HUES6 (cell line): Measurements from ENCODE around the gene MAGEB2.
A peak's percentile ranks its signal among the peaks of the same experiment; 100 is the strongest.
"Not testable (repeated sequence)": the region's sequence is repeated elsewhere in the genome, so short reads cannot be mapped to it uniquely, and the experiment has no call there.

ENCODE experiments used
- H3K27ac ChIP-seq: 2 replicates; pipeline ENCODE4 v1.7.0; 2013; ENCODE audit warnings: low read depth, mild to moderate bottlenecking, low read length, inconsistent platforms
- H3K27me3 ChIP-seq: 2 replicates; pipeline ENCODE4 v1.6.1; 2013; ENCODE audit warnings: low read length; ENCODE audit not compliant: control insufficient read depth, insufficient read depth
- H3K36me3 ChIP-seq: 2 replicates; pipeline ENCODE4 v1.6.1; 2013; ENCODE audit warnings: low read length; ENCODE audit not compliant: control insufficient read depth, insufficient read depth
- H3K4me1 ChIP-seq: 2 replicates; pipeline ENCODE4 v1.6.1; 2013; ENCODE audit warnings: low read length; ENCODE audit not compliant: control insufficient read depth, insufficient read depth
- H3K4me3 ChIP-seq: 2 replicates; pipeline ENCODE4 v1.5.1; 2013; ENCODE audit warnings: low read depth, low read length
- H3K9ac ChIP-seq: one replicate; pipeline ENCODE4 v1.6.1; 2013; ENCODE audit warnings: mild to moderate bottlenecking, low read length
- H3K9me3 ChIP-seq: 2 replicates; pipeline ENCODE4 v1.6.1; 2013; ENCODE audit warnings: low read depth, low read length; ENCODE audit not compliant: control insufficient read depth, insufficient read depth

Gene MAGEB2

GRCh38 chrX:30215357-30215843 is at the start of gene MAGEB2:
MAGEB2 (plus strand) TSS chrX:30215563; CDS start chrX:30218581, 3,018 bp downstream.
- no peaks in the 10 kb centered on the region; the same call in 1 of the 2 replicates for H3K27me3 ChIP-seq
- H3K4me1 ChIP-seq = peaks cover 12% of the 10 kb centered on the region
- no peaks in the 10 kb centered on the region for H3K36me3 ChIP-seq
- no peak within 1 kb of the TSS for H3K9ac ChIP-seq
- no peak within 1 kb of the TSS for H3K4me3 ChIP-seq
- H3K9me3 ChIP-seq = peaks cover 14% of the 10 kb centered on the region
- H3K27ac ChIP-seq = no peak within 1 kb of the TSS

- no peak overlapping the region for H3K9ac ChIP-seq
- H3K27me3 ChIP-seq = no peaks in the 10 kb centered on the region; the same call in 1 of the 2 replicates
- no peak overlapping the region for H3K4me3 ChIP-seq
- no peak overlapping the region for H3K27ac ChIP-seq
- no peaks in the 10 kb centered on the region; the same call in 1 of the 2 replicates for H3K4me1 ChIP-seq
- no peaks in the 10 kb centered on the region for H3K9me3 ChIP-seq
- H3K36me3 ChIP-seq = no peaks in the 10 kb centered on the region
These were observed 44.5 kb upstream of the MAGEB2 start for GRCh38 chrX:30170900-30171299.

GRCh38 chrX:30181353-30181752 is 34.0 kb upstream of the MAGEB2 start:
- no peak overlapping the region for H3K9ac ChIP-seq
- H3K36me3 ChIP-seq = no peaks in the 10 kb centered on the region
- H3K4me1 ChIP-seq = no peaks in the 10 kb centered on the region
- H3K27me3 ChIP-seq = peaks cover 3% of the 10 kb centered on the region; the same call in 1 of the 2 replicates
- H3K9me3 ChIP-seq = 0 out of 2 replicates have a peak, but pooled peaks cover 2% of the 10 kb centered on the region
- no peak overlapping the region for H3K4me3 ChIP-seq
- H3K27ac ChIP-seq = no peak overlapping the region

- Histone ChIP-seq H3K36me3 (no peaks in the 10 kb centered on the region), H3K9me3 (0 out of 2 replicates have a peak, but pooled peaks cover 2% of the 10 kb centered on the region), H3K27me3 (peaks cover 3% of the 10 kb centered on the region; the same call in 1 of the 2 replicates), H3K9ac (no peak overlapping the region), H3K4me3 (no peak overlapping the region), H3K27ac (no peak overlapping the region), H3K4me1 (no peaks in the 10 kb centered on the region)
These were observed 31.8 kb upstream of the MAGEB2 start for GRCh38 chrX:30183554-30183953.

GRCh38 chrX:30190426-30190825 is 24.9 kb upstream of the MAGEB2 start:
- H3K4me3 ChIP-seq = no peak overlapping the region
- H3K27me3 ChIP-seq = no peaks in the 10 kb centered on the region; the same call in 1 of the 2 replicates
- peaks cover 12% of the 10 kb centered on the region; the same call in 1 of the 2 replicates for H3K4me1 ChIP-seq
- H3K36me3 ChIP-seq = no peaks in the 10 kb centered on the region
- peaks cover 13% of the 10 kb centered on the region; the same call in 1 of the 2 replicates for H3K9me3 ChIP-seq
- no peak overlapping the region for H3K27ac ChIP-seq
- no peak overlapping the region for H3K9ac ChIP-seq

- Histone ChIP-seq H3K9me3 (peaks cover 11% of the 10 kb centered on the region; the same call in 1 of the 2 replicates), H3K9ac (peak overlapping the region; percentile 39), H3K27ac (peak overlapping the region; percentile 69; the same call in 1 of the 2 replicates), H3K4me1 (peaks cover 30% of the 10 kb centered on the region)
- H3K4me3 ChIP-seq, H3K27me3 ChIP-seq, H3K36me3 ChIP-seq: not testable (repeated sequence)
These were observed 21.5 kb upstream of the MAGEB2 start for GRCh38 chrX:30193910-30194309.

GRCh38 chrX:30196322-30196721 is 19.0 kb upstream of the MAGEB2 start:
- no peak overlapping the region; the same call in 1 of the 2 replicates for H3K27ac ChIP-seq
- H3K9ac ChIP-seq = no peak overlapping the region
- no peak overlapping the region for H3K4me3 ChIP-seq
- H3K9me3 ChIP-seq = no peaks in the 10 kb centered on the region; the same call in 1 of the 2 replicates
- no peaks in the 10 kb centered on the region; the same call in 1 of the 2 replicates for H3K27me3 ChIP-seq
- H3K4me1 ChIP-seq = peaks cover 30% of the 10 kb centered on the region
- no peaks in the 10 kb centered on the region for H3K36me3 ChIP-seq

- H3K27me3 ChIP-seq = no peaks in the 10 kb centered on the region; the same call in 1 of the 2 replicates
- no peaks in the 10 kb centered on the region for H3K36me3 ChIP-seq
- no peak overlapping the region for H3K27ac ChIP-seq
- H3K9ac ChIP-seq = no peak overlapping the region
- H3K4me3 ChIP-seq = no peak overlapping the region
- H3K9me3 ChIP-seq = peaks cover 10% of the 10 kb centered on the region
- no peaks in the 10 kb centered on the region for H3K4me1 ChIP-seq
These were observed 3.2 kb upstream of the MAGEB2 start for GRCh38 chrX:30212172-30212571.

GRCh38 chrX:30217465-30217864 is 2.1 kb downstream of the MAGEB2 start:
- Histone ChIP-seq H3K4me1 (peaks cover 23% of the 10 kb centered on the region), H3K27me3 (no peaks in the 10 kb centered on the region; the same call in 1 of the 2 replicates), H3K9ac (no peak overlapping the region), H3K9me3 (peaks cover 14% of the 10 kb centered on the region), H3K27ac (no peak overlapping the region), H3K36me3 (no peaks in the 10 kb centered on the region), H3K4me3 (no peak overlapping the region)

- Histone ChIP-seq H3K9ac (peak overlapping the region; percentile 31), H3K9me3 (peaks cover 14% of the 10 kb centered on the region)
These were observed 4.0 kb downstream of the MAGEB2 start for GRCh38 chrX:30219372-30219771.

GRCh38 chrX:30220661-30221060 is 5.3 kb downstream of the MAGEB2 start:
- no peaks in the 10 kb centered on the region for H3K36me3 ChIP-seq

More at GRCh38 chrX:30219372-30219771, 4.0 kb downstream of the MAGEB2 start:
- no peak overlapping the region for H3K4me3 ChIP-seq
- H3K36me3 ChIP-seq = no peaks in the 10 kb centered on the region
- peaks cover 25% of the 10 kb centered on the region for H3K4me1 ChIP-seq
- H3K27ac ChIP-seq = peak overlapping the region; percentile 78
- H3K27me3 ChIP-seq = no peaks in the 10 kb centered on the region

More at GRCh38 chrX:30220661-30221060, 5.3 kb downstream of the MAGEB2 start:
- Histone ChIP-seq H3K27me3 (no peaks in the 10 kb centered on the region), H3K9ac (no peak overlapping the region), H3K27ac (no peak overlapping the region), H3K4me1 (peaks cover 30% of the 10 kb centered on the region), H3K4me3 (no peak overlapping the region), H3K9me3 (peaks cover 8% of the 10 kb centered on the region; the same call in 1 of the 2 replicates)
